Smooth muscle cell (in vitro differentiated cells): Measurements from ENCODE around the gene PTGFRN. TPM values are rescaled to one million over a fixed set of nuclear protein-coding genes. Genes with fewer than 3 reads are reported as not detected.

Source experiments
- polyA plus RNA-seq: library from polyadenylated mRNA; unstranded; fragments of >200 nt; fragmentation: Nextera tagmentation; extraction: Ambion mirVana; gene quantifications from 2 replicates; pipeline ENCODE4 v1.2.1, GENCODE V29; 2016
- small RNA-seq: library from RNA; depleted of rRNA; stranded (forward); fragments of <200 nt; gene quantifications from one replicate; pipeline ENCODE3, GENCODE V24; 2014
- total RNA-seq: library from RNA; depleted of rRNA; stranded (reverse); fragments of >200 nt; gene quantifications from 2 replicates; pipeline ENCODE4 v1.2.3, GENCODE V29; 2014

The PTGFRN gene
- total and polyA plus RNA-seq, 2 experiments from 2014 or later, result 64.2 to 97.9 TPM

Small RNA genes within 50 kb of the gene (small RNA-seq; reads per million reads assigned to genes)
- gene RNA5SP55, result not detected

Other genes starting within 250 kb of the PTGFRN start
- 28.4 and 31.5 TPM in 2 replicates for gene IGSF3, start 242.2 kb upstream of the PTGFRN start, total RNA-seq
- gene IGSF3, start 242.2 kb upstream of the PTGFRN start, polyA plus RNA-seq, result 11.9 and 16.3 TPM in 2 replicates
- not detected in 2 replicates for gene CD2, start 155.5 kb upstream of the PTGFRN start, total RNA-seq
- not detected in 2 replicates for gene CD2, start 155.5 kb upstream of the PTGFRN start, polyA plus RNA-seq
- gene CD101, start 91.8 kb downstream of the PTGFRN start, total RNA-seq, result 0.81 and 0.85 TPM in 2 replicates
- 2.0 and 3.1 TPM in 2 replicates for gene CD101, start 91.8 kb downstream of the PTGFRN start, polyA plus RNA-seq
- gene TTF2, start 150.4 kb downstream of the PTGFRN start, total RNA-seq, result 4.9 and 16.2 TPM in 2 replicates
- 8.2 and 8.8 TPM in 2 replicates for gene TTF2, start 150.4 kb downstream of the PTGFRN start, polyA plus RNA-seq
- 3.5 and 4.4 TPM in 2 replicates for gene TRIM45, start 211.8 kb downstream of the PTGFRN start, total RNA-seq
- 4.6 and 6.4 TPM in 2 replicates for gene TRIM45, start 211.8 kb downstream of the PTGFRN start, polyA plus RNA-seq